ENCODE data around the gene PHIP. TPM values are rescaled to one million over a fixed set of nuclear protein-coding genes. Genes with fewer than 3 reads are reported as not detected.
"Not testable (repeated sequence)": the region's sequence is repeated elsewhere in the genome, so short reads cannot be mapped to it uniquely, and the experiment has no call there.

The PHIP gene
- total RNA-seq, 1 donor from 2014 or later: 32.0 TPM

- DNase-seq (ENCODE audit: low spot score): no peak
Observed at GRCh38 chr6:78925317-78925716, 152.7 kb downstream of the PHIP start.

GRCh38 chr6:78921168-78921567 lies 156.9 kb downstream of the PHIP start:
- not testable (repeated sequence) for DNase-seq (ENCODE audit: low spot score)

- DNase-seq (ENCODE audit: low spot score): no peak
Observed at GRCh38 chr6:78917788-78918187, 160.3 kb downstream of the PHIP start.

- DNase-seq (ENCODE audit: low spot score): no peak
Observed at GRCh38 chr6:78916411-78916810, 161.6 kb downstream of the PHIP start.

GRCh38 chr6:78911218-78911940 lies 166.7 kb downstream of the PHIP start:
- no peak for DNase-seq (ENCODE audit: low spot score)

GRCh38 chr6:78910591-78911171 lies 167.4 kb downstream of the PHIP start:
- no peak for DNase-seq (ENCODE audit: low spot score)

GRCh38 chr6:78910010-78910409 lies 168.0 kb downstream of the PHIP start:
- no peak for DNase-seq (ENCODE audit: low spot score)

- no peak for DNase-seq (ENCODE audit: low spot score)
Observed at GRCh38 chr6:78909391-78909790, 168.7 kb downstream of the PHIP start.

GRCh38 chr6:78908621-78909020 lies 169.4 kb downstream of the PHIP start:
- DNase-seq (ENCODE audit: low spot score): no peak

GRCh38 chr6:78896227-78896626 lies 181.8 kb downstream of the PHIP start:
- no peak for DNase-seq (ENCODE audit: low spot score)

- DNase-seq (ENCODE audit: low spot score): not testable (repeated sequence)
Observed at GRCh38 chr6:78889901-78890300, 188.2 kb downstream of the PHIP start.

Other genes with a start within 250 kb of the PHIP start
- 7.5 TPM for gene IRAK1BP1, start 210.7 kb downstream of the PHIP start, total RNA-seq
- gene HMGN3, start 156.4 kb upstream of the PHIP start, total RNA-seq: 76.4 TPM

Data from mucosa of gallbladder (tissue), 1 donor.